Hepatic stellate cell (primary cell): Measurements from ENCODE around the gene DNAH9.

Source experiments
- DNase-seq: peaks from one replicate; pipeline ENCODE4 v3.0.0; 2011; ENCODE audit warnings: low spot score

Gene DNAH9

GRCh38 chr17:11986179-11986941, 388.1 kb downstream of the DNAH9 start:
- no peak for DNase-seq

DNA sequence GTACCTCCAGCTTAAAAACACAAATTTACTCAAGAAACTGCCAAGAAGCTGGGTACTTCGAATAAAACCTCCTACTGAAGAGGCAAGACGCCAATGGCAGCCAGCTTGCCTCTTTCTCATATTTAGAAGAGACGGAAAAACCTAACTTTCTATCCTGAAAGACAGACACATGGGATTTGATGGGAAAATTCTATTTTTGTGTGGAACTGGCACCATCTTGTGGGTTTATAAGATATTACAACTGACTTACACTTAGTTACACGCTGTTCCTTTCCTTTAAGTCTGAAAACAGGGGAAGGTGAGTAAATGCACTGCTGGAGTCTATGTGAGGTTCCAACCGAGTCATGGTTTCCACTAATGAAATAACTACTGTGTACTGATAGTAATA, 388.7 kb downstream of the DNAH9 start:
- peak; percentile 24 for DNase-seq

- no peak for DNase-seq
Observed at GRCh38 chr17:11990363-11990983, 392.2 kb downstream of the DNAH9 start.

DNA sequence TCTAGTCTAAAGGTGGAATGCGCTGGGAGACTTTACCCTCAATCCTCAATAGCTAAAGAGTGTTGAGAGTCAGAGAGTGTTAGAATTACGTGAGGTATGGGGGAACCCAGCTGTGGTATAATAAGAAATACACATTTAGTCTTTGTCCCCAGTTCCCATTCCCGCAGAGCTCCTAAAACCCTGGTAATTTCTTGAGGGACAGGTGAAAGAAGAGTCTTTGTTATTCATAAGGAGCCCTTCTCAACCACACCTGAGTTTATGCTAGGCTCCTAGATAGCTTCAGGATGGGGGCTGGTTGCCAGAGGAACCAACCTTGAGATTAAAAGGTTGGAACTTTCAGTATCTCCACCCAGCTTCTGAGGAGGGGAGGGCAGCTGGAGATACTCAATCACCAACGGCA, 393.2 kb downstream of the DNAH9 start:
- no peak for DNase-seq

DNA sequence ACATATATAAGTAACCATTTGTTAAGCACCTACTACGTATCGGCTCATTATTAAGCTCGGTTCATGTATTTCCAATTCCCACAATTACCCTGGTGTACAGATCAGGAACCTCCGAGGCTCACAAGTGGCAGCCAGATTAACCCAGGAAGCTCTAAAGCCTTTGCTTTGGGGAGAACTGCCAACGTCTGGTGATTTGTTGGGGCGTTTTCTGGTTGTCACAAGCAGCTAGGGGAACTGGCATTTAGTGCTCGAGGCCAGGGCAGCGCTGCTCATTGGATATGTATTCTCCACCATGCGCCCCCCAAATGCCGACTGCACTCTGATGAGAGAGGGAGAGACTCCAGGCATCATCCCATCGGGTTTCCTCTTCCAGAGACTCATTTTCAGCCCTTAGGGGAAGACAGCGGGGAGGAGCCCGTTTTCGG, 398.5 kb downstream of the DNAH9 start:
- DNase-seq, result peak; percentile 40

- DNase-seq, result peak; percentile 97
Observed at GRCh38 chr17:11997147-11997971, 399.1 kb downstream of the DNAH9 start, which contains the start of gene ZNF18. Gene ZNF18 (minus strand): TSS chr17:11997475. CDS start chr17:11992829, 4,646 bp downstream.

GRCh38 chr17:11997972-11998233, 399.6 kb downstream of the DNAH9 start:
- no peak for DNase-seq

GRCh38 chr17:11999696-12000095, 401.4 kb downstream of the DNAH9 start:
- DNase-seq, result no peak

GRCh38 chr17:12007466-12007865, 409.2 kb downstream of the DNAH9 start:
- no peak for DNase-seq
